ENCODE results near the gene HDGFL2.

DNA sequence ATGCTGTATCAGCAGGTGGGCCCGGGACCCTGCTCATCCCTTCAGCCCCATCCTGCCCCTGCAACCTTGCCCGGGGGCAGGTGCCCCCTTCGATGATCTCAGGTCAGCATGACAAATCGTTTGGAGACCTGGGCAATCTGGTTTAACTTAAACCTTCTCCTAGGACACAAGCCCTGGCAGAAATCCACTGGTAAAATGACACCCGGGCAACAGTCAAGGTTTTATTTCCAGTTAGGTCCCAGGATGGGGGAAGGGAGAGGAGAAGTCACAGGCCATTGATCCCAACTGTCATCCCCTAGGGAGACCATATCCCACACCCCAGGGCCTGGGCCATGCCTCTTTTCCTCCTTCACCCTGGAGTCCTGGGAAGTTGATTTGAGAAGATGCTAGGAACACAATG, 64.7 kb downstream of the HDGFL2 start:
- TF ChIP-seq, protein P1, sequence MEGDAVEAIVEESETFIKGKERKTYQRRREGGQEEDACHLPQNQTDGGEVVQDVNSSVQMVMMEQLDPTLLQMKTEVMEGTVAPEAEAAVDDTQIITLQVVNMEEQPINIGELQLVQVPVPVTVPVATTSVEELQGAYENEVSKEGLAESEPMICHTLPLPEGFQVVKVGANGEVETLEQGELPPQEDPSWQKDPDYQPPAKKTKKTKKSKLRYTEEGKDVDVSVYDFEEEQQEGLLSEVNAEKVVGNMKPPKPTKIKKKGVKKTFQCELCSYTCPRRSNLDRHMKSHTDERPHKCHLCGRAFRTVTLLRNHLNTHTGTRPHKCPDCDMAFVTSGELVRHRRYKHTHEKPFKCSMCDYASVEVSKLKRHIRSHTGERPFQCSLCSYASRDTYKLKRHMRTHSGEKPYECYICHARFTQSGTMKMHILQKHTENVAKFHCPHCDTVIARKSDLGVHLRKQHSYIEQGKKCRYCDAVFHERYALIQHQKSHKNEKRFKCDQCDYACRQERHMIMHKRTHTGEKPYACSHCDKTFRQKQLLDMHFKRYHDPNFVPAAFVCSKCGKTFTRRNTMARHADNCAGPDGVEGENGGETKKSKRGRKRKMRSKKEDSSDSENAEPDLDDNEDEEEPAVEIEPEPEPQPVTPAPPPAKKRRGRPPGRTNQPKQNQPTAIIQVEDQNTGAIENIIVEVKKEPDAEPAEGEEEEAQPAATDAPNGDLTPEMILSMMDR (IDR thresholded peaks at IDR 0.05; ENCODE audit: borderline replicate concordance, extremely low read depth, low read length, poor library complexity, severe bottlenecking) = no peak
- no peak for TF ChIP-seq EZH2 (IDR thresholded peaks at IDR 0.05; ENCODE audit: borderline replicate concordance, low read depth, low read length, severe bottlenecking)
